ENCODE data around the gene DNAJC1. TPM values are rescaled to one million over a fixed set of nuclear protein-coding genes. Genes with fewer than 3 reads are reported as not detected.

Gene DNAJC1
- total and polyA plus RNA-seq, 10 of the 15 experiments (the other 5 are each of a cell fraction or from before 2014, with no cell fraction given): 2.5 to 39.3 (median 20.4) TPM

- in situ Hi-C loops (cut with MboI): no loop called here
- BruUV-seq (replicated peaks): no TSS peak
- CTCF ChIA-PET: no interaction called here
Measured at GRCh38 chr10:21824409-21824808, 179.1 kb downstream of the DNAJC1 start.

More at GRCh38 chr10:21824409-21824808, 179.1 kb downstream of the DNAJC1 start:
- ATAC-seq (no peak), DNase-seq (ENCODE audit: low read depth, low spot score) (no peak), FAIRE-seq (no peak)
- Histone ChIP-seq H3K9ac (ENCODE audit: control insufficient read depth, insufficient read depth, low read length) (no peak overlapping the region), H3K79me2 (ENCODE audit: control insufficient read depth, insufficient read depth, low read length) (no peaks in the 10 kb centered on the region), H3K27me3 (replicated peaks in 1 of 2; ENCODE audit: control insufficient read depth in 2 of 2, insufficient read depth in 2 of 2, low read length in 1 of 2) (no peaks in the 10 kb centered on the region), H3K9me3 (replicated peaks; ENCODE audit: control insufficient read depth, insufficient read depth, low read length) (peaks cover 10% of the 10 kb centered on the region), H4K20me1 (ENCODE audit: control insufficient read depth, insufficient read depth) (no peaks in the 10 kb centered on the region), H3K4me2 (ENCODE audit: control insufficient read depth, insufficient read depth) (no peak overlapping the region), H3K36me3 (ENCODE audit: control insufficient read depth in 2 of 2, insufficient read depth in 2 of 2, low read length in 1 of 2) (no peaks in the 10 kb centered on the region), H3K27ac (ENCODE audit: control insufficient read depth, insufficient read depth) (no peak overlapping the region), H3K4me1 (ENCODE audit: control insufficient read depth, insufficient read depth, low read length) (no peaks in the 10 kb centered on the region), H3K4me3 (no peak overlapping the region), H2AFZ (ENCODE audit: control insufficient read depth, low read depth, low read length) (no peak overlapping the region)
- intact Hi-C loops (cut with micrococcal nuclease; ENCODE audit: unreplicated experiment): no loop called here
- 99% methylated on average over 4 of the region's 4 CpGs for WGBS (ENCODE audit: insufficient coverage, insufficient replicate concordance, low lambda C conversion rate, missing lambda C conversion rate)
- ChIA-PET POLR2A (no interaction called here), RAD21 (ENCODE audit: unreplicated experiment) (no interaction called here), SMC1A (ENCODE audit: uncharacterized antibody, unreplicated experiment) (no interaction called here)
- TF ChIP-seq CBX5 (IDR thresholded peaks at IDR 0.05; ENCODE audit: low read depth) (no peak), ZBED1 (IDR thresholded peaks at IDR 0.05; ENCODE audit: borderline replicate concordance) (no peak), ZNF592 (IDR thresholded peaks at IDR 0.05) (no peak), SMAD5 (IDR thresholded peaks at IDR 0.05; ENCODE audit: low read depth) (no peak), E2F8 (IDR thresholded peaks at IDR 0.05; ENCODE audit: low read depth, partially characterized antibody) (no peak)

Data from GM12878 (cell line).